ENCODE measurements around the gene SFTA2. TPM values are rescaled to one million over a fixed set of nuclear protein-coding genes. Genes with fewer than 3 reads are reported as not detected.
"Not testable (repeated sequence)": the region's sequence is repeated elsewhere in the genome, so short reads cannot be mapped to it uniquely, and the experiment has no call there.

Gene SFTA2
- total RNA-seq, 1 donor from 2014 or later: not detected

GRCh38 chr6:30935018-30935417 is 3.0 kb upstream of the SFTA2 start:
- Mint-ChIP-seq H3K4me1 (peaks cover 46% of the 10 kb centered on the region), H3K4me3 (no peak overlapping the region), H3K27me3 (ENCODE audit: low read depth) (no peaks in the 10 kb centered on the region), H3K36me3 (peaks cover 1% of the 10 kb centered on the region), H3K27ac (peak overlapping the region; percentile 70), H3K9me3 (no peaks in the 10 kb centered on the region)
- TF ChIP-seq CTCF (IDR thresholded peaks at IDR 0.05; ENCODE audit: unreplicated experiment): no peak
- no peak for DNase-seq (ENCODE audit: low spot score in 2 of 2, unreplicated experiment in 2 of 2)

DNA sequence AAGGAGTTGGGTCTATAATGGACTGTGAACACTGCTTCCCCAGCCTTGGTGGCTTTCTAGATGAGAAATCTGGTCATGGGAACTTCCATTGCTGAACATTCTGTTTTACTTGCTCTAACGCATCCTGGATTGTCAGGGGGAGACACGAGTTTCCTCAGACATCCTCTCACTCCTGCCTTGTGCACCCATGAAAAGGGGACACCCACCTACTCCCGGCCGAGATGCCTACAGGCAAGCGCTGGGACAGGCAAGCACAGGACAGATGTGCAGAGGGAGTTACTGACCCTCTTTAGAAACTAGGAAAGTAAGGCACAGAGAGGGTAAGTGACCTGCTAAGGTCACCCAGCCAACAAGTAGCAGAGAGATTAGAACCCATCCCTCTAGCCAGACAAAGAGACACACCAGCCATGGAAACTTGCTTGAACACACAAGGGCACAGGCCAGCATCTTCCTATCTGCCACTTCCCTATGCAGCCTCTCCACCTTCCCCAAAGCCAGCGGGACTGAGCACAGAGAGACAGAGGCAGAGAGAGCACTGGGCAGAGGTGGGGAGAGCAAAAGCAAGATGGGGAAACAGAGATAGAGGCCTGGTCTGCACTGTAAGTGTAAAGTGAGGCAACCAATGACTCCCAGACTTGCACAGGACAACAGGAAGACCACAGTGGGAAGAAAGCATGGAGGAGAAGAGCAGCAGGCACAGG is 845 bp upstream of the SFTA2 start:
- Mint-ChIP-seq H3K27ac (no peak overlapping the region), H3K4me3 (no peak overlapping the region), H3K4me1 (peaks cover 31% of the 10 kb centered on the region), H3K9me3 (peaks cover 9% of the 10 kb centered on the region), H3K27me3 (ENCODE audit: low read depth) (no peaks in the 10 kb centered on the region), H3K36me3 (peaks cover 16% of the 10 kb centered on the region)
- DNase-seq (ENCODE audit: low spot score in 2 of 2, unreplicated experiment in 2 of 2): no peak
- no peak for TF ChIP-seq CTCF (IDR thresholded peaks at IDR 0.05; ENCODE audit: unreplicated experiment)

GRCh38 chr6:30931272-30931671 is 698 bp downstream of the SFTA2 start:
- H3K4me3 Mint-ChIP-seq: no peak overlapping the region
- peak overlapping the region; percentile 54 for H3K27ac Mint-ChIP-seq
- H3K27me3 Mint-ChIP-seq (ENCODE audit: low read depth): no peaks in the 10 kb centered on the region
- H3K4me1 Mint-ChIP-seq: peaks cover 18% of the 10 kb centered on the region
- no peak for TF ChIP-seq CTCF (IDR thresholded peaks at IDR 0.05; ENCODE audit: unreplicated experiment)
- no peak for DNase-seq (ENCODE audit: low spot score in 2 of 2, unreplicated experiment in 2 of 2)
- H3K36me3 Mint-ChIP-seq: peaks cover 27% of the 10 kb centered on the region
- H3K9me3 Mint-ChIP-seq: peaks cover 12% of the 10 kb centered on the region

DNA sequence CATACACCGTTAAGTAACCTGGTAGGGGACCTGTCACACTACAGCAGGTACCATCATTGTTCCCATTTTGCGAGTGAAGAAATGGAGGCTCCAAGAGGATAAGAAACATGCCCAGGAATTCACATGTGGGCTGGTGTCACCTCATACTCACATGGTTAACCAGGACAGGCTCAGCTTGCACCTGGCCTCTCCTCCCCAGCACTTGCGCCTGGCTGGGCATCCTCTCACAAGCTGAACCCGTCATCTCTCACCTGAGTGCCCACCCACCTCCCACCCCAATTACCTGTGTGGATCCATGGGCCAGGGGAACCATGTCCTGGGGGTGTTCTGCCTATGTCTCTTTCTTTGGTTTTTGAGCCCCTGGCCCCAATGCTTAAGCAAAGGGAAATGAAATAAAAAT is 1.5 kb downstream of the SFTA2 start:
- no peak for TF ChIP-seq CTCF (IDR thresholded peaks at IDR 0.05; ENCODE audit: unreplicated experiment)
- Mint-ChIP-seq H3K27me3 (ENCODE audit: low read depth) (no peaks in the 10 kb centered on the region), H3K4me3 (no peak overlapping the region), H3K36me3 (peaks cover 29% of the 10 kb centered on the region), H3K4me1 (peaks cover 15% of the 10 kb centered on the region), H3K9me3 (peaks cover 12% of the 10 kb centered on the region), H3K27ac (no peak overlapping the region)
- no peak for DNase-seq (ENCODE audit: low spot score in 2 of 2, unreplicated experiment in 2 of 2)

DNA sequence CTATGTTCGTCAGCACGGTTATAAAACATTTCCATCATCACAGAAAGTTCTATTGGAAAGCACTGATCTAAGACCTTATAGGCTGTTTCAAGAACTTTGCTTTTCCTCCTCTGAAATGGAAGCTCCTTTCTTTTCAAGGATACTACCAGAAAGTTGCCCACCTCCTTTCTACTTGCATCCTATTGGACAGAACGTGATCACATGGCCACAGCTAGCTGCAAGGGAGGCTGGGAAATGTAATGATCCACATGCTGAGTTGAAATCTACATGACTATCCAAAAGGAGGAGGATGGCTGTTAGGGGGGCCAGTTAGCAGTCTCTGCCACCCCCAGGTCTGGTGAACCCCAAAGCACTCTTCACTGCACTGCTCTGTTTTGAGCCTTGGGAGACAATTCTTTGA is 3.3 kb downstream of the SFTA2 start:
- H3K9me3 Mint-ChIP-seq: peaks cover 12% of the 10 kb centered on the region
- H3K27me3 Mint-ChIP-seq (ENCODE audit: low read depth): no peaks in the 10 kb centered on the region
- peaks cover 29% of the 10 kb centered on the region for H3K36me3 Mint-ChIP-seq
- no peak for DNase-seq (ENCODE audit: low spot score in 2 of 2, unreplicated experiment in 2 of 2)
- H3K27ac Mint-ChIP-seq: no peak overlapping the region
- no peak overlapping the region for H3K4me3 Mint-ChIP-seq
- TF ChIP-seq CTCF (IDR thresholded peaks at IDR 0.05; ENCODE audit: unreplicated experiment): no peak
- peaks cover 8% of the 10 kb centered on the region for H3K4me1 Mint-ChIP-seq

DNA sequence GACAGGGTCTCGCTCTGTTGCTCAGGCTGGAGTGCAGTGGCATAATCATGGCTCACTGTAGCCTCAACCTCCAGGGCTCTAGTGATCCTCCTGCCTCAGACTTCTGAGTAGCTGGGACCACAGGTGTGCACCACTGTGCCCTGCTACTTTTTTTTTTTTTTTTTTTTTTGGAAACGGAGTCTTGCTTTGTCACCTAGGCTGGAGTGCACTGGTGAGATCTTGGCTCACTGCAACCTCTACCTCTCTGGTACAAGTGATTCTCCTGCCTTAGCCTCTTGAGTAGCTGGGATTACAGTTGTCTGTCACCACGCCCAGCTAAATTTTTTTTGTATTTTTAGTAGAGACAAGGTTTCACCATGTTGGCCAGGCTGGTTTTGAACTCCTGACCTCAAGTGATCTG is 4.9 kb downstream of the SFTA2 start:
- not testable (repeated sequence) for H3K4me3 Mint-ChIP-seq; H3K27ac Mint-ChIP-seq; H3K4me1 Mint-ChIP-seq; H3K27me3 Mint-ChIP-seq (ENCODE audit: low read depth); DNase-seq (ENCODE audit: low spot score in 2 of 2, unreplicated experiment in 2 of 2)
- Mint-ChIP-seq H3K36me3 (peaks cover 32% of the 10 kb centered on the region), H3K9me3 (peaks cover 12% of the 10 kb centered on the region)

All from mesothelial cell of epicardium (in vitro differentiated cells).